ENCODE results near the gene MEPCE.
"Not testable (repeated sequence)": the region's sequence is repeated elsewhere in the genome, so short reads cannot be mapped to it uniquely, and the experiment has no call there.

MEPCE gene, protein sequence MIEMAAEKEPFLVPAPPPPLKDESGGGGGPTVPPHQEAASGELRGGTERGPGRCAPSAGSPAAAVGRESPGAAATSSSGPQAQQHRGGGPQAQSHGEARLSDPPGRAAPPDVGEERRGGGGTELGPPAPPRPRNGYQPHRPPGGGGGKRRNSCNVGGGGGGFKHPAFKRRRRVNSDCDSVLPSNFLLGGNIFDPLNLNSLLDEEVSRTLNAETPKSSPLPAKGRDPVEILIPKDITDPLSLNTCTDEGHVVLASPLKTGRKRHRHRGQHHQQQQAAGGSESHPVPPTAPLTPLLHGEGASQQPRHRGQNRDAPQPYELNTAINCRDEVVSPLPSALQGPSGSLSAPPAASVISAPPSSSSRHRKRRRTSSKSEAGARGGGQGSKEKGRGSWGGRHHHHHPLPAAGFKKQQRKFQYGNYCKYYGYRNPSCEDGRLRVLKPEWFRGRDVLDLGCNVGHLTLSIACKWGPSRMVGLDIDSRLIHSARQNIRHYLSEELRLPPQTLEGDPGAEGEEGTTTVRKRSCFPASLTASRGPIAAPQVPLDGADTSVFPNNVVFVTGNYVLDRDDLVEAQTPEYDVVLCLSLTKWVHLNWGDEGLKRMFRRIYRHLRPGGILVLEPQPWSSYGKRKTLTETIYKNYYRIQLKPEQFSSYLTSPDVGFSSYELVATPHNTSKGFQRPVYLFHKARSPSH

DNA sequence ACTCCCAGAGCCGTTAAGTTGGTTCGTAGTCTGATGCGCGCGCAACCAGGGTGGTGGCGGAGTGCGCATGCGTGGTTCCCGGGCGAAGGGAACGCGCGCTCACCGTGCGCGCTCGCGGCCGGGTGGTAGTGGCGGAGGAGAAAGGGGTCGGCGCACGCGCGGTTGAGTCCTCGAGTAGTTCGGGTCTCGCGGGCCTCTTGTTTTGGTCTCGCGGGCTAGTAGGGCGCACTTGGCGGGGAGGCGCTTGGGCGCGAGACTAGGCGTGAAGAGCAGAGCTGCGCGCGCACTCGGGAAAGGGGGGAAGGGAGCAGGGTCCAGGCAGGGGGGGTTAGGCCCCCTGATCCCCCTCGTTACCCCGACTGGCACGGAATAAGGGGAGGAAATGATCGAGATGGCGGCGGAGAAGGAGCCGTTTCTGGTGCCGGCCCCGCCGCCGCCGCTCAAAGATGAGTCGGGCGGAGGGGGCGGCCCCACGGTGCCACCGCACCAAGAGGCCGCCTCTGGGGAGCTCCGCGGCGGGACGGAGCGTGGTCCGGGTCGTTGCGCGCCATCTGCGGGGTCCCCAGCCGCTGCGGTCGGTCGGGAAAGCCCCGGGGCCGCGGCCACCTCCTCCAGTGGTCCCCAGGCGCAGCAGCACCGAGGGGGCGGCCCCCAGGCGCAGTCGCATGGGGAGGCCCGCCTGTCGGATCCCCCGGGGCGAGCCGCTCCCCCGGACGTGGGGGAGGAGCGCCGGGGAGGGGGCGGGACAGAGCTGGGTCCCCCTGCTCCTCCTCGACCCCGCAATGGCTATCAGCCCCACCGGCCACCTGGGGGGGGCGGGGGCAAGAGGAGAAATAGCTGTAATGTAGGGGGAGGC, at the start of gene MEPCE:
TSS of gene MEPCE (plus strand) at position 195 of the 856 bp plus-strand sequence. CDS start at position 383, 188 bp downstream.
- TF ChIP-seq CTCF (IDR thresholded peaks at IDR 0.05; ENCODE audit: low read depth, low read length, missing control alignments): no peak
- peak; percentile 97 for DNase-seq
- Histone ChIP-seq H3K4me3 (ENCODE audit: low read depth, low read length) (peak within 1 kb of the TSS; percentile 66), H3K27me3 (replicated peaks) (no peaks in the 10 kb centered on the region), H3K27ac (peak within 1 kb of the TSS; percentile 96), H3K36me3 (replicated peaks) (peaks cover 18% of the 10 kb centered on the region)
- in situ Hi-C loops (cut with HindIII; ENCODE audit: low pct_ligation_motif_present, low sequenced_read_pairs): no loop called here

- Histone ChIP-seq H3K27me3 (replicated peaks) (no peaks in the 10 kb centered on the region), H3K4me3 (ENCODE audit: low read depth, low read length) (no peak overlapping the region), H3K36me3 (replicated peaks) (no peaks in the 10 kb centered on the region), H3K27ac (no peak overlapping the region)
- in situ Hi-C loops (cut with HindIII; ENCODE audit: low pct_ligation_motif_present, low sequenced_read_pairs): no loop called here
- TF ChIP-seq CTCF (IDR thresholded peaks at IDR 0.05; ENCODE audit: low read depth, low read length, missing control alignments): no peak
- no peak for DNase-seq
Measured at GRCh38 chr7:100380196-100380595, 49.4 kb upstream of the MEPCE start.

GRCh38 chr7:100381531-100382233, 47.9 kb upstream of the MEPCE start:
- H3K27ac ChIP-seq; H3K36me3 ChIP-seq (replicated peaks); DNase-seq; H3K27me3 ChIP-seq (replicated peaks); in situ Hi-C loops (cut with HindIII; ENCODE audit: low pct_ligation_motif_present, low sequenced_read_pairs); H3K4me3 ChIP-seq (ENCODE audit: low read depth, low read length): not testable (repeated sequence)

GRCh38 chr7:100382234-100382853, 47.3 kb upstream of the MEPCE start:
- DNase-seq; H3K27me3 ChIP-seq (replicated peaks); H3K36me3 ChIP-seq (replicated peaks); H3K27ac ChIP-seq; H3K4me3 ChIP-seq (ENCODE audit: low read depth, low read length); in situ Hi-C loops (cut with HindIII; ENCODE audit: low pct_ligation_motif_present, low sequenced_read_pairs): not testable (repeated sequence)

DNA sequence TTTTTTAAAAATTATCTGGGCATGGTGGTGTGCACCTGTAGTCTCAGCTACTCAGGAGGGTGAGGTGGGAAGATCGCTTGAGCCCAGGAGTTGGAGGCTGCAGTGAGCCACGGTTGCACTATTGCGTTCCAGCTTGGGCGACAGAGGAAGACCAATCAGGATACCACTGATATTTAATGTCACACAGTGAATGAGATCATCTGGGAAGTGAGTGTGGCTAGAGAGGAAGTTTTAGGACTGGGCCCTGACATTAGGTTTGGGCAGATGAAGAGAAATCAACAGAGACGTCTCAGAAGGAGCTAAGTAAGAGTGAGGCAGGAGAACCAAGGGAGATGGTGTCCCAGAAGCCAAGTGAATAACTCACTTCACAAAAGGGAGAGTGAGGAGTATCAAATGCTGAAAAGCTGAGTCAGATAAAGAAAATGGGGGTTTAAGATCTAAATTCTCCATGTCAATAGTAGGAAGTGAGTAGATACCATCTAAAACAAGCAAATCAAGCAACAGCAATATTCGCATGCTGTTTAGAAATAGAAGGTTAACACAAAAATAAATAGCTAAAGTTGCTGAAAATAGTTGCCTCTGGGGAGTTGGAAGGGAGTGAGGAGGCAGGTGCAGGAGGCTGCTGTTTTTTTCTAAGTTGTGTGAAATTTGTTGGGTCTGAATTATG, 44.9 kb upstream of the MEPCE start:
- H3K36me3 ChIP-seq (replicated peaks): no peaks in the 10 kb centered on the region
- no peak for DNase-seq
- in situ Hi-C loops (cut with HindIII; ENCODE audit: low pct_ligation_motif_present, low sequenced_read_pairs): no loop called here
- no peak overlapping the region for H3K27ac ChIP-seq
- TF ChIP-seq CTCF (IDR thresholded peaks at IDR 0.05; ENCODE audit: low read depth, low read length, missing control alignments): no peak
- H3K27me3 ChIP-seq (replicated peaks): peaks cover 9% of the 10 kb centered on the region
- no peak overlapping the region for H3K4me3 ChIP-seq (ENCODE audit: low read depth, low read length)

GRCh38 chr7:100386940-100387339, 42.7 kb upstream of the MEPCE start:
- Histone ChIP-seq H3K27ac (no peak overlapping the region), H3K27me3 (replicated peaks) (peaks cover 9% of the 10 kb centered on the region), H3K4me3 (ENCODE audit: low read depth, low read length) (no peak overlapping the region), H3K36me3 (replicated peaks) (no peaks in the 10 kb centered on the region)
- in situ Hi-C loops (cut with HindIII; ENCODE audit: low pct_ligation_motif_present, low sequenced_read_pairs): no loop called here
- TF ChIP-seq CTCF (IDR thresholded peaks at IDR 0.05; ENCODE audit: low read depth, low read length, missing control alignments): no peak
- no peak for DNase-seq

Measured in brain microvascular endothelial cell (primary cell).